Large intestine (tissue), 3 donors: Measurements from ENCODE around the gene KLHL29. TPM values are rescaled to one million over a fixed set of nuclear protein-coding genes. Genes with fewer than 3 reads are reported as not detected.

Experiments used
- DNase-seq, 2 donors: peaks; one replicate each; pipeline versions ENCODE4 v3.0.0 to v3.0.0-alpha.2; 2013
- H3K27ac ChIP-seq: one replicate; pipeline ENCODE4 v1.5.1; 2013; ENCODE audit warnings: low read length
- H3K27me3 ChIP-seq: 2 replicates; pipeline ENCODE4 v1.6.1; 2013; ENCODE audit warnings: low read length; ENCODE audit not compliant: control insufficient read depth, insufficient read depth
- H3K36me3 ChIP-seq: 2 replicates; pipeline ENCODE4 v1.6.1; 2013; ENCODE audit warnings: low read length; ENCODE audit not compliant: control insufficient read depth, insufficient read depth
- H3K4me1 ChIP-seq: one replicate; pipeline ENCODE4 v1.6.1; 2013; ENCODE audit warnings: low read length; ENCODE audit not compliant: control insufficient read depth, insufficient read depth
- H3K4me3 ChIP-seq: one replicate; pipeline ENCODE4 v1.5.1; 2013; ENCODE audit warnings: low read length
- H3K9me3 ChIP-seq: one replicate; pipeline ENCODE4 v1.6.1; 2013; ENCODE audit warnings: mild to moderate bottlenecking, low read depth, low read length, moderate library complexity; ENCODE audit not compliant: control insufficient read depth
- WGBS: methylation state at CpG from one replicate; pipeline ENCODE4 v1.1.5; 2013; ENCODE audit warnings: low lambda C conversion rate; ENCODE audit not compliant: insufficient coverage; 5-methylcytosine and 5-hydroxymethylcytosine counted together
- polyA plus RNA-seq: library from polyadenylated mRNA; unstranded; fragments of 120-200 nt; gene quantifications from one replicate; pipeline ENCODE4 v1.2.1, GENCODE V29; 2013

The KLHL29 gene
- polyA plus RNA-seq, 1 donor, result 5.9 TPM

GRCh38 chr2:23381485-23381884 is 3.5 kb upstream of the KLHL29 start:
- no peak overlapping the region for H3K4me3 ChIP-seq
- peaks cover 51% of the 10 kb centered on the region for H3K27me3 ChIP-seq
- WGBS, result no CpG with 5 or more reads among the region's 3 CpGs
- H3K4me1 ChIP-seq, result peaks cover 3% of the 10 kb centered on the region
- H3K9me3 ChIP-seq, result no peaks in the 10 kb centered on the region
- H3K27ac ChIP-seq, result no peak overlapping the region
- DNase-seq, result no peak
- H3K36me3 ChIP-seq, result no peaks in the 10 kb centered on the region

GRCh38 chr2:23383100-23383499 is 1.9 kb upstream of the KLHL29 start:
- DNase-seq, result no peak
- peaks cover 62% of the 10 kb centered on the region for H3K27me3 ChIP-seq
- no peaks in the 10 kb centered on the region for H3K9me3 ChIP-seq

GRCh38 chr2:23385351-23385747 is 370 bp downstream of the KLHL29 start:
- no peak overlapping the region for H3K27ac ChIP-seq
- peak overlapping the region; percentile 53 for H3K4me3 ChIP-seq
- WGBS, result no CpG with 5 or more reads among the region's 52 CpGs
- peaks cover 3% of the 10 kb centered on the region for H3K4me1 ChIP-seq
- DNase-seq, result peak in 1 of 2 donors; percentile 27
- no peaks in the 10 kb centered on the region for H3K9me3 ChIP-seq
- H3K36me3 ChIP-seq, result no peaks in the 10 kb centered on the region
- peaks cover 74% of the 10 kb centered on the region for H3K27me3 ChIP-seq

More at GRCh38 chr2:23383100-23383499, 1.9 kb upstream of the KLHL29 start:
- no peak overlapping the region for H3K27ac ChIP-seq
- no peaks in the 10 kb centered on the region for H3K36me3 ChIP-seq
- no CpG with 5 or more reads among the region's 4 CpGs for WGBS
- no peak overlapping the region for H3K4me3 ChIP-seq
- H3K4me1 ChIP-seq, result peaks cover 3% of the 10 kb centered on the region

GRCh38 chr2:23385748-23386338 is 864 bp downstream of the KLHL29 start:
- peak in 1 of 2 donors; percentile 25 for DNase-seq
- peak overlapping the region; percentile 53 for H3K4me3 ChIP-seq

GRCh38 chr2:23386339-23387220 is 1.6 kb downstream of the KLHL29 start:
- Histone ChIP-seq H3K27me3 (peaks cover 73% of the 10 kb centered on the region), H3K4me3 (peak overlapping the region; percentile 53), H3K9me3 (no peaks in the 10 kb centered on the region), H3K36me3 (no peaks in the 10 kb centered on the region), H3K4me1 (peaks cover 3% of the 10 kb centered on the region), H3K27ac (no peak overlapping the region)
- peak in 1 of 2 donors; percentile 21 for DNase-seq
- no CpG with 5 or more reads among the region's 91 CpGs for WGBS

More at GRCh38 chr2:23385748-23386338, 864 bp downstream of the KLHL29 start:
- H3K27ac ChIP-seq, result no peak overlapping the region
- H3K4me1 ChIP-seq, result peaks cover 3% of the 10 kb centered on the region
- no peaks in the 10 kb centered on the region for H3K9me3 ChIP-seq
- peaks cover 73% of the 10 kb centered on the region for H3K27me3 ChIP-seq
- no CpG with 5 or more reads among the region's 63 CpGs for WGBS
- H3K36me3 ChIP-seq, result no peaks in the 10 kb centered on the region

GRCh38 chr2:23387221-23387550 is 2.2 kb downstream of the KLHL29 start:
- Histone ChIP-seq H3K27ac (no peak overlapping the region), H3K27me3 (peaks cover 67% of the 10 kb centered on the region), H3K36me3 (no peaks in the 10 kb centered on the region), H3K4me1 (peaks cover 3% of the 10 kb centered on the region), H3K9me3 (no peaks in the 10 kb centered on the region), H3K4me3 (peak overlapping the region; percentile 53)
- DNase-seq, result no peak
- WGBS, result 0% methylated on average over 2 of the region's 9 CpGs

- H3K27ac ChIP-seq, result no peak overlapping the region
- H3K9me3 ChIP-seq, result no peaks in the 10 kb centered on the region
- H3K27me3 ChIP-seq, result peaks cover 61% of the 10 kb centered on the region
- H3K4me3 ChIP-seq, result no peak overlapping the region
- H3K4me1 ChIP-seq, result peaks cover 3% of the 10 kb centered on the region
- DNase-seq, result no peak
- WGBS, result 67% methylated on average over 3 of the region's 3 CpGs
- H3K36me3 ChIP-seq, result no peaks in the 10 kb centered on the region
Observed at GRCh38 chr2:23387845-23388244, 2.9 kb downstream of the KLHL29 start.

GRCh38 chr2:23388294-23388693 is 3.3 kb downstream of the KLHL29 start:
- WGBS, result 100% methylated on average over 1 of the region's 3 CpGs

GRCh38 chr2:23388756-23389514 is 4.0 kb downstream of the KLHL29 start:
- H3K4me1 ChIP-seq, result peaks cover 3% of the 10 kb centered on the region
- H3K4me3 ChIP-seq, result no peak overlapping the region
- no peaks in the 10 kb centered on the region for H3K36me3 ChIP-seq
- DNase-seq, result no peak
- no peaks in the 10 kb centered on the region for H3K9me3 ChIP-seq
- no peak overlapping the region for H3K27ac ChIP-seq
- no CpG with 5 or more reads among the region's 4 CpGs for WGBS
- H3K27me3 ChIP-seq, result peaks cover 62% of the 10 kb centered on the region

More at GRCh38 chr2:23388294-23388693, 3.3 kb downstream of the KLHL29 start:
- peaks cover 59% of the 10 kb centered on the region for H3K27me3 ChIP-seq
- H3K36me3 ChIP-seq, result no peaks in the 10 kb centered on the region
- no peaks in the 10 kb centered on the region for H3K9me3 ChIP-seq
- peaks cover 3% of the 10 kb centered on the region for H3K4me1 ChIP-seq
- no peak for DNase-seq
- no peak overlapping the region for H3K4me3 ChIP-seq
- no peak overlapping the region for H3K27ac ChIP-seq

GRCh38 chr2:23390152-23390551 is 5.2 kb downstream of the KLHL29 start:
- Histone ChIP-seq H3K36me3 (no peaks in the 10 kb centered on the region), H3K9me3 (no peaks in the 10 kb centered on the region), H3K4me1 (peaks cover 3% of the 10 kb centered on the region), H3K4me3 (no peak overlapping the region), H3K27me3 (peaks cover 65% of the 10 kb centered on the region), H3K27ac (no peak overlapping the region)
- no CpG with 5 or more reads among the region's 11 CpGs for WGBS
- DNase-seq, result no peak
